GM10248 (cell line): ENCODE results near the gene LIF.
A peak's percentile ranks its signal among the peaks of the same experiment; 100 is the strongest.

Source experiments
- CTCF ChIA-PET: fragments of 300-600 bp; sonication (Branson Sonifier 250); formaldehyde crosslinking; extraction: SDS; loops from one replicate; lab custom pipeline; 2021; ENCODE audit warnings: antibody characterized with exemption; lab: Yijun Ruan, JAX
- POLR2A ChIA-PET: fragments of 350-650 bp; sonication (Branson Sonifier 250); formaldehyde crosslinking; extraction: SDS; loops from one replicate; lab custom pipeline; 2020; ENCODE audit warnings: antibody characterized with exemption; lab: Yijun Ruan, JAX
- DNase-seq: peaks from one replicate; pipeline ENCODE4 v3.0.0; 2012; ENCODE audit errors: extremely low spot score
- TF ChIP-seq, protein P1 (sequence below): IDR thresholded peaks from 2 replicates; pipeline ENCODE4 v1.5.1; 2012; ENCODE audit warnings: mild to moderate bottlenecking, low read depth; ENCODE audit errors: extremely low read depth, missing control alignments, control extremely low read depth

The LIF gene

DNA sequence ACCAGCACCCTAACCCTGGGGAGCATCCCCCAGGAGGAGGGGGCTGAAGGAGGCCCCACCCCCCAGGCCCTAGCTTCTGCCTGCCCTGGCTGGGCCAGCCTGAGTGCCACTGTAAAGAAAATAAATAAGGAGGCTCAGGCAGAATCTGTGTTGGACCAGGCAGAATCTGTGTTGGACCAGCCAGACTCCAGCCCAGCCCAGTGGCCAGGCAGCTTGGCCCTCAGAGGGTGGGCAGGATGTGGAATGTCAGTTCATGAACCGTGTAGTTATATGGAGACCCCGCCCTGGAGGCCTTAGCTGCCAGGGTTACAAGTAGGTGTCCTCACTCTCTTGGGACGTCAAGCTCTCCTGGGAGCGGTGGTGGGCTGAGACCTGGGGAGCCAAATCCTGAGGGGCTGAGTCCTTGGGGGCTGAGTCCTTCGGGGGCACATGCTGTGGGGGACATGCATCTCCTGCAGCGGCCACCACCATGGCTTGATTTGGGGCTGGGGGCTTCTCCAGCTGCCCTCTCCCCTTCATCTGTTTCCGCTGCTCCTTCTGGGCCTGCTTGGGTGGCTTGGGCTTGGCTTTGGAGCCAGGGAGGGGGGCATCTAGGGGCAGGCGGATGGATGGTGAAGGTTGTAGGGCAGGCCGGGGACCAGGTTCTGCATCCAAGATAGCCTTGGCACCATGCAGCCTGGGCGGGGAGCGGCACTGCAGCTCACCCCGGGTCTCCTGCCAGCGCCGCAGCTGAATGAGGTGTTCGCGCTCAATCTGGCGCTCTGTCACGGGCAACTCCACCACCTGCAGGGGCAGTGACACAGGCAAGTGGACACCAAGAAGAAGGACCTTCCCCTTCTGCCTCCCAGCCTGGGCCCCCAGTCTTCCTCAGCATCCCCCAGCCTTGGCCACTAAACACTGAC is 45.8 kb upstream of the LIF start:
- ChIA-PET CTCF (interaction anchor here (1.0 to 10.0 kb wide), 4 partner anchors 11 to 94 kb away, joined by 3 to 307 read pairs (median 162); partner anchors contain the start of genes RNF215 and TBC1D10A), POLR2A (no interaction called here)

DNA sequence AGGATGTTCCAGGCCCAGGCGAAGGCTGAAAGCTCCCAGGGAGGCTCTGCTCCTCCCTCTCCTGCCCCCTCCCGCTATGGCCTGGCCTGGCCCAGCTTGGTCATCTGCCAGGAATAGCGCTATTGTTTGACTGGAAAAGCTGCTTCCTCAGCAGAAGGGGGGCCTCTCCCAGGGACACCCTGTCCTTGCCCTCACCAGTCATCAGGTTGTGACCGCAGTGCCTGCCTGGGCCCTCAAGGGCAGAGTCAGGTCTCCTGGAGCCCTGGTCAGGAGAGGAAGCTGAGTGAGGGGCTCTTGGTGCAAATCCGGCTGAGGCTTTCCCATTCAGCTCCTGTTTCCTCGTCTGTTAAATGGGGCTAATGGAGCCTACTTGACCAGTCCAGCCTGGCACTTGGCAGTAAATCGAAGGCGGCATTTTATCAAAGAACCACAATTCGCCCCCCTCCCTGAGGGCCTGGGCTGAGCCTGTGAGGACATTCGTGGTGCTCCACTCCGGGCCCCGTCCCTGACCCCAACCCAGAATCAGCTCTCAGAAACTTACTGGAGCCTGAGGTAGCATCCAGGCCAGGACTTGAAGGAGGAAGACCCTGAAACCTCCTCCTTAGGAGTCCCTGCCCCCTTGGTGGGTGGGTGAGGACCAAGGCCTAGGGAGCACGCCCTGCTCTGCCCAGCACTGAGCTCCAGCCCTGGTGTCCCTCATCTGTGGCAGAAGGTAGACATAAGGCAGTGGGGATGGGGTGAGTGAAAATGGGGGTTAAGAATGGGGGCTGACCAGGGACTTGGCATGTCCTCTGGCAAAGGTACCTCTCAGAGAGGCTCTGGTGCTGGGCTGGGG is 44.7 kb upstream of the LIF start:
- CTCF ChIA-PET = interaction anchor here (1.6 to 10.0 kb wide), 6 partner anchors 12 to 95 kb away, joined by 3 to 307 read pairs (median 113); partner anchors contain the start of genes OSM, RNF215 and TBC1D10A
- POLR2A ChIA-PET = interaction anchor here (2.1 kb wide), 1 partner anchor 36 kb away, joined by 7 read pairs; the partner anchor contains the start of gene TBC1D10A
- TF ChIP-seq, protein P1, sequence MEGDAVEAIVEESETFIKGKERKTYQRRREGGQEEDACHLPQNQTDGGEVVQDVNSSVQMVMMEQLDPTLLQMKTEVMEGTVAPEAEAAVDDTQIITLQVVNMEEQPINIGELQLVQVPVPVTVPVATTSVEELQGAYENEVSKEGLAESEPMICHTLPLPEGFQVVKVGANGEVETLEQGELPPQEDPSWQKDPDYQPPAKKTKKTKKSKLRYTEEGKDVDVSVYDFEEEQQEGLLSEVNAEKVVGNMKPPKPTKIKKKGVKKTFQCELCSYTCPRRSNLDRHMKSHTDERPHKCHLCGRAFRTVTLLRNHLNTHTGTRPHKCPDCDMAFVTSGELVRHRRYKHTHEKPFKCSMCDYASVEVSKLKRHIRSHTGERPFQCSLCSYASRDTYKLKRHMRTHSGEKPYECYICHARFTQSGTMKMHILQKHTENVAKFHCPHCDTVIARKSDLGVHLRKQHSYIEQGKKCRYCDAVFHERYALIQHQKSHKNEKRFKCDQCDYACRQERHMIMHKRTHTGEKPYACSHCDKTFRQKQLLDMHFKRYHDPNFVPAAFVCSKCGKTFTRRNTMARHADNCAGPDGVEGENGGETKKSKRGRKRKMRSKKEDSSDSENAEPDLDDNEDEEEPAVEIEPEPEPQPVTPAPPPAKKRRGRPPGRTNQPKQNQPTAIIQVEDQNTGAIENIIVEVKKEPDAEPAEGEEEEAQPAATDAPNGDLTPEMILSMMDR = no peak
- DNase-seq = no peak

More for the DNA sequence above, 45.8 kb upstream of the LIF start:
- TF ChIP-seq, protein P1 = no peak
- no peak for DNase-seq

DNA sequence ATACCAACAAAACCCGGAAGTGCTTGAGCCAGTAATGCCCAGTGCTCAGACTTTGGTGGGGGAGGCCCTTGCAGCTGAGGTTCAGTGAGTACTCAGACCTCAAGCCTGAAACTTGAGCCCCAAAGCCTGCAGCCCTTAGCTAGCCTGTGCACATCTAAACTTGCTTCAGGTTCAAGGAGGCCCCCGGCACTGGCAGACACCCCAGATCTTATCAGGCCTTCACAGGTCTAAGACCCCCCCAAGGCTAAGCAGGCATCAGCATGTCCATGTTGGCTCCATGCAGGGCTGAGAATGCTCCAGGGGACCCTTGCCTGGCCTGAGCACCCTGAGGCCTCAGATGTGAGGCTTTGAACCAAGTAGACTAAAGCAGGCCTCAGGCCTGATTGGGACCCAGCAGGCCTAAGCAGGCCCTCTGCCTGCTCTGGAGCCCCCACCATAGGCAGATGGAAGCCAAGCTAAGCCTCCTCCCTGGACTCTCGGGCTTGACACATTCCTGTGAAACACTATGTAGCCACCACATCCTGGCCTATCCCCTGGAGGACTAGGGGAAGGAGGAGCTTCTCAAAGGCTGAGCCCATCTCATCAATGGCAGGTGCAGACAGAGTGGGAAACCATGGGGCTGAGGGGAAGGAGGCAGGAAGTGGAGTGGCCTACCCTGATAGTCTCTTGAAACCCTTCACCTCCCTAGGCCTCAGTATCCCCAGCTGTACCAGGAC is 43.9 kb upstream of the LIF start:
- POLR2A ChIA-PET = interaction anchor here (2.1 kb wide), 1 partner anchor 36 kb away, joined by 7 read pairs; the partner anchor contains the start of gene TBC1D10A
- TF ChIP-seq, protein P1 = no peak
- peak; percentile 43 for DNase-seq
- CTCF ChIA-PET = interaction anchor here (1.6 to 10.0 kb wide), 9 partner anchors 11 to 184 kb away, joined by 3 to 307 read pairs (median 55); partner anchors contain the start of genes OSM, RNF215 and TBC1D10A

DNA sequence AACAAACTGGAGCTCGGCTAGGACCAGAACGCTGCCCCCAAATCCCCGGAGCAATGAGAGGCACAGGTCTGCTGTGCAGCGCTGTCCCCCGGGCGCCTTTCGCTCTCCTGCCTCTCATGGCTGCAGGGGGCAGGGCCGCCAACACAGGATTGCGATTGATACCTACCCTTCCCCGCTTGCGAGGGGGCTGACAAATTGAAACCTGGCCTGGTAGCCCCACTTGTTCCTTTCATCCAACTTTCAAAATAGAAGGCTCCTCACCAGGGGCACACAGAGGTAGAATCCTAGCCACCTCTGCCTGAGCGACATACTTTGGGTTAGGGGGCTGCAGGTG is 43.4 kb upstream of the LIF start:
- CTCF ChIA-PET = interaction anchor here (1.6 to 10.0 kb wide), 10 partner anchors 11 to 183 kb away, joined by 3 to 307 read pairs (median 44); partner anchors contain the start of genes OSM, RNF215 and TBC1D10A
- DNase-seq = no peak
- POLR2A ChIA-PET = interaction anchor here (2.1 kb wide), 1 partner anchor 37 kb away, joined by 7 read pairs; the partner anchor contains the start of gene TBC1D10A
- TF ChIP-seq, protein P1 = no peak

DNA sequence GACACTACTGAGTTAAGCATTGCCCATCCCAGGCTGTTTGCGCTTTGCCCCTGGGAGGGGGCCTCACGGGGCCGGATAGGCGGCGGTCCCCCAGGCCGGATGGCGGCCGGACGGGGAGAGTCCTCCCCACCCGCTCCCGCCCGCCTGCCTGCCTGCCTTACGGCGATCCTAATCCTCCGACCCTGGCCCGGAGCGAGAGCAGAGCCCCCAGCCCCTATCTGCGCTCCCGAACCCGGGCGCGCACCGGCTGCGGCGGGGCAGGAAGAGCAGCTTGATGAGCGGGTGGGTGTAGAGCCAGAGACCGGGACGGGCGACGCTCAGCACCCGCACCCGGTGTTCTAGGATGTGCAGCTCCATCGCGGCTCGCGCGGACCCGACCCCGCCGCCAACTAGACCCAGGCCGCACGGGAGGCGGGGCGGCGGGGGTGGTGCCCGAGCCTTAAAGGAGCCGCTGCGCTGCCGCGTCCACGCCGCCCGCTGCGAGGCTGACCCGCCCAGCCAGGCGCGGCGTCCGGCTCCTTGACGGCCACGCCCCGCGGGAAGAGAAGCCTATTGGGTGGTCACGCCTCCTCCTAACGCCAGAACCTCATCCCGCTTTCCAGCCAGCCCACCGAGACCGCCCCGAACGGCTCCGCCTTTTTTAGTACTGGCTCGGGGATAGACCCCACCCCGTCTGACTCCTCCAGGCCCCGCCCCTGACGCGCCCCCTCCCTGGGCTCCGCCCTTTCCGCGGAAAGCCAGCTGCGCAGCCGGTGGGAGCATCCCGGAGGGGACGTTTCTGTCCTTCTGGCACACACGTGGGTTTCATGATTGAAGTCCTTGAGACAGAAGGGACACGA is 42.8 kb upstream of the LIF start, which contains the start of gene CASTOR1:
CASTOR1 (minus strand) TSS at position 365 of the 839 bp plus-strand sequence; CDS start at position 357, 8 bp downstream.
- TF ChIP-seq, protein P1 = no peak
- ChIA-PET CTCF (interaction anchor here (0.9 to 10.0 kb wide), 18 partner anchors 10 to 195 kb away, joined by 3 to 307 read pairs (median 18); partner anchors contain the start of genes CCDC157, OSM, RNF215 and SEC14L2), POLR2A (interaction anchor here (2.1 kb wide), 1 partner anchor 38 kb away, joined by 7 read pairs; the partner anchor contains the start of gene TBC1D10A)

More for the DNA sequence above, 42.8 kb upstream of the LIF start, which contains the start of gene CASTOR1:
- DNase-seq = peak; percentile 98
